Kidney (tissue), 14 donors: ENCODE results near the gene PPP5C. TPM values are rescaled to one million over a fixed set of nuclear protein-coding genes. Genes with fewer than 3 reads are reported as not detected.
"Not testable (repeated sequence)": the region's sequence is repeated elsewhere in the genome, so short reads cannot be mapped to it uniquely, and the experiment has no call there.

Source experiments
- DNase-seq, 5 donors: peaks; one replicate each; pipeline ENCODE4 v3.0.0-alpha.2; 2013 to 2020
- FAIRE-seq: peaks from 2 replicates; lab custom pipeline; 2012; peaks lifted over from hg19 to GRCh38; lab: Jason Lieb, UNC
- H3K27ac ChIP-seq, 2 donors: one replicate each; pipeline ENCODE4 v1.7.0; 2013; ENCODE audit warnings: low read depth in 2 of 2, low read length in 2 of 2, inconsistent platforms in 1 of 2
- H3K27me3 ChIP-seq: one replicate; pipeline ENCODE4 v1.7.1; 2013; ENCODE audit warnings: low read length, inconsistent platforms; ENCODE audit not compliant: control insufficient read depth, insufficient read depth
- H3K36me3 ChIP-seq, 3 donors: one replicate each; pipeline versions ENCODE4 v1.7.0 to v1.7.1; 2013; ENCODE audit warnings: low read length in 3 of 3, control low read depth in 1 of 3, inconsistent platforms in 1 of 3; ENCODE audit not compliant: insufficient read depth in 3 of 3, control insufficient read depth in 2 of 3
- H3K4me1 ChIP-seq, 3 donors: one replicate each; pipeline versions ENCODE4 v1.7.0 to v1.7.1; 2013; ENCODE audit warnings: low read length in 3 of 3, inconsistent platforms in 1 of 3, low read depth in 1 of 3; ENCODE audit not compliant: control insufficient read depth in 2 of 3, insufficient read depth in 2 of 3
- H3K4me3 ChIP-seq, 3 donors: one replicate each; pipeline versions ENCODE4 v1.7.0 to v1.8.1; 2013; ENCODE audit warnings: low read length in 3 of 3, control low read depth in 1 of 3, inconsistent platforms in 1 of 3
- H3K9ac ChIP-seq, 3 donors: one replicate each; pipeline versions ENCODE4 v1.7.0 to v1.7.1; 2013; ENCODE audit warnings: low read length in 3 of 3, control low read depth in 1 of 3, inconsistent platforms in 1 of 3
- H3K9me3 ChIP-seq, 3 donors: one replicate each; pipeline versions ENCODE4 v1.7.0 to v1.7.1; 2013; ENCODE audit warnings: low read length in 3 of 3, control low read depth in 1 of 3, inconsistent platforms in 1 of 3; ENCODE audit not compliant: control insufficient read depth in 2 of 3, insufficient read depth in 1 of 3
- intact Hi-C: fragments of 100-400 bp; cut with DNase I; formaldehyde crosslinking; loops from one replicate; pipeline ENCODE4 v1.11.1; 2022
- polyA plus RNA-seq: library from polyadenylated mRNA; stranded (reverse); fragments of 350-450 nt; fragmentation: Illumina TruSeq; extraction: RNeasy Lipid Tissue Mini Kit (QIAGEN cat#74804); gene quantifications from one replicate; pipeline ENCODE4 v1.2.3, GENCODE V29; 2014; ENCODE audit warnings: low read depth, low replicate concordance; ENCODE audit not compliant: insufficient read depth
- total RNA-seq: library from RNA; stranded (reverse); fragmentation: NEBNext Ultra II Directional; extraction: Animal tissue kit (Norgen Biotek cat#: 25700); gene quantifications from one replicate; pipeline ENCODE4 v1.2.1, GENCODE V29; 2021
- TF ChIP-seq, protein P1 (sequence below): IDR thresholded peaks from 3 replicates; pipeline ENCODE4 v1.5.1; 2012; ENCODE audit warnings: mild to moderate bottlenecking, moderate library complexity, borderline replicate concordance; ENCODE audit not compliant: insufficient read depth; ENCODE audit errors: extremely low read depth
- donor health status: control.
- donor health status: control.
- donor health status: control.
- donor health status: control.
- donor health status: control.
- donor health status: DM: yes; HTN: yes; CAD: no.
- donor health status: Normal renal cell carcinoma (clear cell type).

PPP5C gene
- total and polyA plus RNA-seq, 2 donors from 2014 or later: 54.3 to 63.7 TPM

GRCh38 chr19:46413262-46414031 lies 66.6 kb downstream of the PPP5C start, which contains the start of gene CCDC8:
TSS of gene CCDC8 (minus strand) at chr19:46413564. CDS start at chr19:46412810, 754 bp downstream.
- Histone ChIP-seq H3K4me1 (peaks cover 0 to 17% (median 5%) of the 10 kb centered on the region in 3 donors), H3K27me3 (no peaks in the 10 kb centered on the region), H3K9me3 (no peaks in the 10 kb centered on the region), H3K9ac (peak within 1 kb of the TSS; percentile 73 to 84 (median 78)), H3K36me3 (no peaks in the 10 kb centered on the region), H3K27ac (peak within 1 kb of the TSS; percentile 82 to 84), H3K4me3 (peak within 1 kb of the TSS; percentile 72 to 82 (median 82))
- intact Hi-C loops: no loop called here
- FAIRE-seq (no peak), DNase-seq (peak; percentile 97 to 99 (median 98))
- TF ChIP-seq, protein P1, sequence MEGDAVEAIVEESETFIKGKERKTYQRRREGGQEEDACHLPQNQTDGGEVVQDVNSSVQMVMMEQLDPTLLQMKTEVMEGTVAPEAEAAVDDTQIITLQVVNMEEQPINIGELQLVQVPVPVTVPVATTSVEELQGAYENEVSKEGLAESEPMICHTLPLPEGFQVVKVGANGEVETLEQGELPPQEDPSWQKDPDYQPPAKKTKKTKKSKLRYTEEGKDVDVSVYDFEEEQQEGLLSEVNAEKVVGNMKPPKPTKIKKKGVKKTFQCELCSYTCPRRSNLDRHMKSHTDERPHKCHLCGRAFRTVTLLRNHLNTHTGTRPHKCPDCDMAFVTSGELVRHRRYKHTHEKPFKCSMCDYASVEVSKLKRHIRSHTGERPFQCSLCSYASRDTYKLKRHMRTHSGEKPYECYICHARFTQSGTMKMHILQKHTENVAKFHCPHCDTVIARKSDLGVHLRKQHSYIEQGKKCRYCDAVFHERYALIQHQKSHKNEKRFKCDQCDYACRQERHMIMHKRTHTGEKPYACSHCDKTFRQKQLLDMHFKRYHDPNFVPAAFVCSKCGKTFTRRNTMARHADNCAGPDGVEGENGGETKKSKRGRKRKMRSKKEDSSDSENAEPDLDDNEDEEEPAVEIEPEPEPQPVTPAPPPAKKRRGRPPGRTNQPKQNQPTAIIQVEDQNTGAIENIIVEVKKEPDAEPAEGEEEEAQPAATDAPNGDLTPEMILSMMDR: no peak

DNA sequence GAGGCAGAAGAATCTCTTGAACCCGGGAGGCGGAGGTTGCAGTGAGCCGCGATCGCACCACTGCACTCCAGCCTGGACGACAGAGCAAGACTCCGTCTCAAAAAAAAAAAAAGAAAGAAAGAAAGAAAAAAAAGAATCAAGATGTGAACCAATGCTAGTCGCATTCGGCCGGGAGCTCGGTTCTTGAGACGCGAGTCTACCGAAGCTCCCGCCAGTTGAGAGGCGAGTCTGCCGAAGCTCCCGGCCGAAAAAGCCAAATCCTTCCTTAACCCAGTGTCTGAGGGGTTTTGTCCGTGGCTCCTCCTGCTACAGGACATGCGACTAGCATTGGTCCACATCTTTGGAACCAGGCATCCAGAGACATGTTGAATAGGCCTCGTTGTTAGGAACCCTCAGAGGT lies 68.0 kb downstream of the PPP5C start:
- H3K27me3 ChIP-seq, H3K9ac ChIP-seq, H3K4me3 ChIP-seq, FAIRE-seq, H3K27ac ChIP-seq, H3K36me3 ChIP-seq, H3K9me3 ChIP-seq, intact Hi-C loops: not testable (repeated sequence)
- DNase-seq: peak in 1 of 5 donors; percentile 40
- H3K4me1 ChIP-seq: peaks cover 0 to 11% (median 5%) of the 10 kb centered on the region in 3 donors

DNA sequence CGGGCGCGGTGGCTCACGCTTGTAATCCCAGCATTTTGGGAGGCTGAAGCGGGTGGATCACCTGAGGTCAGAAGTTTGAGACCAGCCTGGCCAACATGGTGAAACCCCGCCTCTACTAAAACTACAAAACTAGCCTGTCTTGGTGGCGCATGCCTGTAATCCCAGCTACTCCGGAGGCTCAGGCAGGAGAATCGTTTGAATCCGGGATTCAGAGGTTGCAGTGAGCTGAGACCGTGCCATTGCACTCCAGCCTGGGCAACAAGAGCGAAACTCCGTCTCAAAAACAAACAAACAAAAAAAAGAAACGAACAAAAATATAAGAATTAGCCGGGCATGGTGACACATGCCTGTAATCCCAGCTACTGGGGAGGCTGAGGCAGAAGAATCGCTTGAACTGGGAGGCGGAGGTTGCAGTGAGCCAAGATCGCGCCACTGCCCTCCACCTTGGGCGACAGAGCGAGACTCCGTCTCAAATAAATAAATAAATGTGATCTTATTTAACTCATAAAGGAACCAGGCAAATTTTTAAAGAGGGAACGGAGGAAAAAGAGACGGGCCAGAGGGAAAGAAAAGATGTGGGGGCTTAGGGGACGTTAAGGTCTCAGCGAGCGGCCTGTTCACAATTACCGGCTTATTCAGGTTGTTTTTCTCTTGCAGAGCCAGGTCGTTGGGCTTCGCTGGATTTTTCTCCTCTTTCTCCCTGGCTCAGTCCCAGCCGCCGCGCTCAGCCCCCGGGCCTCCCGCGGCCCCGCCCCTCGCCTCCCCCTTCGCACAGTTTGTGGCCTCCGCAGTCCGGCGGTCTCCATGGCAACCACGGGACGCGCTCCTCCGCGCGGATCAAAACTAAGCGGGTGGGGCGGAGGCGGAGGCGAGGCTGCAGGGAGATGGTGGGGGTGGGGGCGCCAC lies 69.2 kb downstream of the PPP5C start:
- intact Hi-C loops, H3K36me3 ChIP-seq, H3K4me1 ChIP-seq, FAIRE-seq, H3K27me3 ChIP-seq, H3K9me3 ChIP-seq: not testable (repeated sequence)
- Histone ChIP-seq H3K27ac (peak overlapping the region; percentile 51 to 80), H3K9ac (peak overlapping the region in 1 of 3 donors; percentile 40), H3K4me3 (peak overlapping the region; percentile 34 to 46 (median 43))
- peak; percentile 97 to 98 (median 98) for DNase-seq

GRCh38 chr19:46420056-46420455 lies 73.2 kb downstream of the PPP5C start:
- Histone ChIP-seq H3K27me3 (no peaks in the 10 kb centered on the region), H3K9ac (no peak overlapping the region), H3K36me3 (no peaks in the 10 kb centered on the region), H3K9me3 (no peaks in the 10 kb centered on the region), H3K27ac (no peak overlapping the region), H3K4me3 (no peak overlapping the region), H3K4me1 (no peaks in the 10 kb centered on the region)
- intact Hi-C loops: no loop called here
- FAIRE-seq (no peak), DNase-seq (peak in 1 of 5 donors; percentile 25)
- TF ChIP-seq, protein P1: no peak
